Measurements from ENCODE around the gene PTPRB. TPM values are rescaled to one million over a fixed set of nuclear protein-coding genes. Genes with fewer than 3 reads are reported as not detected.

Gene PTPRB
- total and polyA plus RNA-seq, 2 of the 8 experiments (the other 6 are each of a cell fraction or from before 2014, with no cell fraction given), result 0.36 to 0.58 TPM

DNA sequence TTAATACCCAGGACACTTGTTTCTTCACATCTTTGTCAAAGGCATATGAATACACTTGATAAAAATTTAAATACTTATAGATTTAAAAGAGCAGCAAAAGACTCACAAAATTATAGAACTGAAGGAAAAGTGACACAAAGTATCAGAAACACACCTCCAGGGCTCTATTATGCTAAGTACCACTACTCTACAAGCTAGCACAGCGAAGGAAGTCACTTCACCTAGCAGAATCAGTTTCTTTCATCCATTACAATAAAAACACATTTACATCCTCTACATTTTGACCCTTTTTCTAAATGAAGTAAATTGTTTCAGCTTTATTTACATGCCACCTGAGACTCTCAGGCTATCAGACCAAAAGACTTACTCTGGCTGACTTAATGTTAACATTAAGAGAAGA is 26.6 kb upstream of the PTPRB start:
- CTCF ChIA-PET (ENCODE audit: partially characterized antibody), result interaction anchor here (1.8 kb wide), 1 partner anchor 729 kb away, joined by 6 read pairs; no protein-coding TSS in a partner anchor
- POLR2A ChIA-PET (ENCODE audit: partially characterized antibody), result no interaction called here
- no peak overlapping the region for H3K9ac ChIP-seq (replicated peaks in 1 of 4; ENCODE audit: extremely low read depth in 1 of 4, low read depth in 3 of 4, low read length in 3 of 4)

More for the DNA sequence above, 26.6 kb upstream of the PTPRB start:
- H3K14ac ChIP-seq (ENCODE audit: insufficient read length), result no peak overlapping the region
- no peak overlapping the region for H2BK12ac ChIP-seq (ENCODE audit: low read depth, low read length)
- no peaks in the 10 kb centered on the region for H3K23me2 ChIP-seq (ENCODE audit: low read depth, low read length)
- no peak for TF ChIP-seq HDAC6 (IDR thresholded peaks at IDR 0.05; ENCODE audit: low read depth, low read length)
- TF ChIP-seq POLR2A (IDR thresholded peaks at IDR 0.05; ENCODE audit: control extremely low read depth in 1 of 2, low read depth in 2 of 2, low read length in 2 of 2), result no peak
- no peak for TF ChIP-seq SIN3A (conservative IDR thresholded peaks at IDR 0.05 in 1 of 2, IDR thresholded peaks at IDR 0.05 in 1 of 2; ENCODE audit: low read depth in 1 of 2, low read length in 2 of 2)
- no peak for TF ChIP-seq BACH1 (IDR thresholded peaks at IDR 0.05; ENCODE audit: low read length)
- TF ChIP-seq YY1 (IDR thresholded peaks at IDR 0.05; ENCODE audit: low read depth, low read length), result no peak
- TF ChIP-seq ZNF274 (IDR thresholded peaks at IDR 0.05; ENCODE audit: borderline replicate concordance, extremely low read depth, low read length), result no peak
- TF ChIP-seq TEAD4 (IDR thresholded peaks at IDR 0.05; ENCODE audit: low read depth, low read length), result no peak
- TF ChIP-seq, protein P1, sequence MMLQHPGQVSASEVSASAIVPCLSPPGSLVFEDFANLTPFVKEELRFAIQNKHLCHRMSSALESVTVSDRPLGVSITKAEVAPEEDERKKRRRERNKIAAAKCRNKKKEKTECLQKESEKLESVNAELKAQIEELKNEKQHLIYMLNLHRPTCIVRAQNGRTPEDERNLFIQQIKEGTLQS (IDR thresholded peaks at IDR 0.05; ENCODE audit: insufficient read depth, low read depth, low read length), result no peak
- H2BK5ac ChIP-seq (ENCODE audit: low read depth, low read length), result peak overlapping the region; percentile 0; the same call in 1 of the 2 replicates
- H3K79me2 ChIP-seq (ENCODE audit: control insufficient read depth in 1 of 2, insufficient read depth in 2 of 2, low read length in 2 of 2), result no peaks in the 10 kb centered on the region
- H3K23ac ChIP-seq (ENCODE audit: insufficient read length), result no peak overlapping the region
- H4K8ac ChIP-seq (ENCODE audit: extremely low read depth, insufficient read depth, low read length), result no peak overlapping the region
- no peak overlapping the region for H4K91ac ChIP-seq (replicated peaks; ENCODE audit: insufficient read length, low read length)
- H3K79me1 ChIP-seq (ENCODE audit: low read depth, low read length), result no peaks in the 10 kb centered on the region
- H3K9me3 ChIP-seq (ENCODE audit: insufficient read depth in 2 of 2, low read depth in 1 of 2, low read length in 1 of 2), result no peaks in the 10 kb centered on the region
- no peak overlapping the region for H3K56ac ChIP-seq (replicated peaks; ENCODE audit: insufficient read length, low read depth, low read length)
- H3K4me1 ChIP-seq (replicated peaks in 1 of 4; ENCODE audit: control insufficient read depth in 3 of 4, insufficient read depth in 4 of 4, low read length in 3 of 4), result peaks cover 0 to 8% (median 7%) of the 10 kb centered on the region in 4 experiments; a peak in 5 of 7 replicates
- peak overlapping the region in 1 of 4 experiments; percentile 45; a peak in 2 of 8 replicates for H3K4me3 ChIP-seq (ENCODE audit: extremely low read depth in 1 of 4, insufficient read depth in 2 of 4, low read depth in 3 of 4, low read length in 4 of 4)
- no peak overlapping the region for H2BK120ac ChIP-seq (replicated peaks; ENCODE audit: low read depth, low read length)
- no peak overlapping the region for H2BK20ac ChIP-seq (ENCODE audit: low read length)
- H2AFZ ChIP-seq (ENCODE audit: low read length), result no peak overlapping the region
- FAIRE-seq (no peak), DNase-seq (ENCODE audit: low read depth in 1 of 2, low spot score in 2 of 2) (no peak)
- no peak overlapping the region for H2BK15ac ChIP-seq (ENCODE audit: low read length)
- H4K5ac ChIP-seq (ENCODE audit: insufficient read length, low read depth, low read length), result no peak overlapping the region
- H3K27me3 ChIP-seq (replicated peaks in 1 of 4; ENCODE audit: control insufficient read depth in 3 of 4, extremely low read depth in 1 of 4, insufficient read depth in 3 of 4, low read length in 3 of 4), result no peaks in the 10 kb centered on the region
- H3K36me3 ChIP-seq (ENCODE audit: control insufficient read depth in 2 of 4, insufficient read depth in 4 of 4, low read length in 3 of 4), result no peaks in the 10 kb centered on the region
- no peak overlapping the region for H3K4ac ChIP-seq (replicated peaks; ENCODE audit: insufficient read length, low read depth, low read length)
- no peaks in the 10 kb centered on the region for H4K20me1 ChIP-seq (replicated peaks in 1 of 2; ENCODE audit: control insufficient read depth in 1 of 2, insufficient read depth in 2 of 2, low read length in 2 of 2)
- H3K27ac ChIP-seq (ENCODE audit: low read depth, low read length), result no peak overlapping the region
- peak overlapping the region; percentile 28 to 45; a peak in 3 of 4 replicates for H3K4me2 ChIP-seq (ENCODE audit: insufficient read depth in 1 of 2, low read depth in 2 of 2, low read length in 2 of 2)
- H3K18ac ChIP-seq (ENCODE audit: extremely low read depth, low read length), result no peak overlapping the region
- WGBS, 2 experiments (ENCODE audit: extremely low coverage in 1 of 2, insufficient coverage in 1 of 2, insufficient read length in 1 of 2, insufficient replicate concordance in 2 of 2, low coverage in 1 of 2, low lambda C conversion rate in 2 of 2, missing lambda C conversion rate in 1 of 2), result 11% methylated on average over 1 of the region's 1 CpG; no CpG with 5 or more reads in 1 of the 2 experiments
- no peak overlapping the region for H2AK5ac ChIP-seq (ENCODE audit: low read depth, low read length)

Data from H1 (cell line).